ENCODE data around the gene FDX2. TPM values are rescaled to one million over a fixed set of nuclear protein-coding genes. Genes with fewer than 3 reads are reported as not detected.

The FDX2 gene
- 21.0 TPM for total RNA-seq (2021; ENCODE audit: unreplicated experiment)
- 20.2 and 21.5 TPM in 2 replicates for polyA plus RNA-seq (2012)
- percentile 58 among the genes with signal in this experiment for Bru-seq, nascent RNA
- BruChase-seq, experiment 1, labeled RNA remaining after a 6-hour chase: percentile 82 among the genes with signal in this experiment
- BruChase-seq, experiment 2, labeled RNA remaining after a 2-hour chase: percentile 71 among the genes with signal in this experiment
- long read RNA-seq, transcript FDX2-202 (5 exons, 1,012 nt): major isoform, 10 of 31 reads
- long read RNA-seq, transcript FDX2-203 (4 exons, 635 nt): minor isoform, 8 of 31 reads
- long read RNA-seq, partial matches to known transcripts: 8 of 31 reads
- long read RNA-seq, other reads (novel, unspliced or antisense): 5 of 31 reads

DNA sequence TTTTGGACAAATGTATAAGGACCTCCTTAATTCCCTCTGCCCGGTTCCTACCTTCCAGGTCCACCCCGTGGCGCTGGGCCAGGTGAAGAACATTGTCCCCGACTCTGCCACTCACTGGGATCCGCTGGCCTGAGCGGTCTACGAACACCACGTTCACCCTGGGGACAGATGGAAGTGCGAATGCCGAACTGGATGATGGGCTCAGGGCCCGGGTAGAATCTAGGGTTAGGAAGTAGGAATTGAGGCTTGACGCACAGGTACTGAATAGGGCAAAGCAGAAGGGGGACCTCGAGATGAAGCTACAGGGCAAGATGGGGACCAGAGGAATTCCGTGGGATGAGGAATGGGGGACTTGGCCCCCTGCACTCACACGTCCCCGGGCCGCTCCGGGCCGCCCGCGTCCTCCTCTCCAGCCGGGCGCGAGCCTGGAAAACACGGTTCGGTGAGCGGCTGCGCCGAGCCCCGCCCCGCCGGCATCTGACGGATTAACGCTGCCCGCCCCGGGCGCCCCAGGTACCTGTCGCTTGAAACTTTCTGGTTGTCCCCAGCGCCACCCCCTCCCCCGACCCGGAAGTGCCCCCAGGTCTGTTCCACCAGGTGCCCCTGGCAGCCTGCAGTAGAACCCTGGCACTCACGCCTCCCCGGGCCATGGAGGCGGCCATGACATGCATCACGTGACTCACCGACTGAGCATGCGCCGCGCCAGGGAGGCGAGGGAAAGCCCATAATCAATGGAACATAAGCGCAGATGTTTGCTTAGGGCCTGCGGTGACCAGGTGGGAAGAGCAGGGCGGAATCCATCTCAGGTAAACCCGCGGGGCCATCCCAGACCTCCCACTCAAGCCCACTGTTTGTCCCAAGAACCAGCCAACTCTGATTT lies at the start of gene FDX2:
FDX2 (minus strand) TSS at position 681 of the 880 bp plus-strand sequence; CDS start at position 662, 19 bp downstream.
- TSS peak; percentile 57 for BruUV-seq (replicated peaks)
- intact Hi-C loops (cut with micrococcal nuclease): no loop called here

More for the DNA sequence above, at the start of gene FDX2:
- Histone ChIP-seq H3K79me2 (ENCODE audit: insufficient read depth, low read length) (0 out of 2 replicates have a peak, but pooled peaks cover 4% of the 10 kb centered on the region), H3K4me2 (ENCODE audit: low read length) (peak within 1 kb of the TSS; percentile 96), H3K9ac (ENCODE audit: low read length) (peak within 1 kb of the TSS; percentile 82), H3K36me3 (ENCODE audit: control insufficient read depth in 1 of 2, insufficient read depth in 2 of 2, low read length in 2 of 2) (peaks cover 9 to 14% of the 10 kb centered on the region in 2 experiments; a peak in 3 of 4 replicates), H3K4me1 (ENCODE audit: control insufficient read depth in 1 of 2, insufficient read depth in 2 of 2, low read length in 2 of 2) (peaks cover 4 to 21% of the 10 kb centered on the region in 2 experiments; a peak in 3 of 4 replicates), H3K4me3 (replicated peaks in 1 of 2; ENCODE audit: low read depth in 1 of 2, low read length in 2 of 2) (peak within 1 kb of the TSS; percentile 89 to 98), H3K27me3 (ENCODE audit: insufficient read depth, low read length) (no peaks in the 10 kb centered on the region), H3K9me3 (ENCODE audit: control insufficient read depth in 1 of 2, insufficient read depth in 1 of 2, low read depth in 1 of 2, low read length in 2 of 2) (no peaks in the 10 kb centered on the region), H3K27ac (ENCODE audit: low read depth, low read length) (peak within 1 kb of the TSS; percentile 80), H2AFZ (ENCODE audit: low read depth, low read length, poor library complexity, severe bottlenecking) (peak within 1 kb of the TSS; percentile 32), H4K20me1 (ENCODE audit: insufficient read depth) (no peaks in the 10 kb centered on the region), H3K9me2 (ENCODE audit: insufficient read depth) (no peaks in the 10 kb centered on the region)
- CTCF ChIA-PET: no interaction called here
- DNase-seq (ENCODE audit: low read depth, low spot score) (peak; percentile 62), ATAC-seq (peak; percentile 89)
- RAD21 ChIA-PET (ENCODE audit: low non-redundant PET in 1 of 2, low total read pairs in 2 of 2, uncharacterized antibody in 2 of 2, unreplicated experiment in 2 of 2): no interaction called here
- POLR2A ChIA-PET: interaction anchor here (1.3 to 1.8 kb wide), 2 partner anchors 19 to 26 kb away, joined by 3 to 5 read pairs; partner anchors contain the start of gene ICAM5
- TF ChIP-seq CEBPB (IDR thresholded peaks at IDR 0.05; ENCODE audit: low read depth) (no peak), POLR2A (IDR thresholded peaks at IDR 0.05; ENCODE audit: borderline replicate concordance, extremely low read depth, insufficient read depth, insufficient read length) (peak; percentile 35), SIN3A (IDR thresholded peaks at IDR 0.05; ENCODE audit: low read depth) (peak; percentile 83), ZFX (IDR thresholded peaks at IDR 0.05) (peak; percentile 51; the same call in 1 of the 2 replicates), POLR2AphosphoS5 (IDR thresholded peaks at IDR 0.05; ENCODE audit: low read depth, low read length) (peak; percentile 82), EZH2 (IDR thresholded peaks at IDR 0.05) (no peak), JUND (IDR thresholded peaks at IDR 0.05) (no peak), YY1 (IDR thresholded peaks at IDR 0.05; ENCODE audit: extremely low read depth, insufficient replicate concordance, low read depth, low read length) (peak; percentile 99), MAX (IDR thresholded peaks at IDR 0.05) (peak; percentile 97), EGR1 (IDR thresholded peaks at IDR 0.05; ENCODE audit: low read depth) (no peak)
- TF ChIP-seq, protein P1, sequence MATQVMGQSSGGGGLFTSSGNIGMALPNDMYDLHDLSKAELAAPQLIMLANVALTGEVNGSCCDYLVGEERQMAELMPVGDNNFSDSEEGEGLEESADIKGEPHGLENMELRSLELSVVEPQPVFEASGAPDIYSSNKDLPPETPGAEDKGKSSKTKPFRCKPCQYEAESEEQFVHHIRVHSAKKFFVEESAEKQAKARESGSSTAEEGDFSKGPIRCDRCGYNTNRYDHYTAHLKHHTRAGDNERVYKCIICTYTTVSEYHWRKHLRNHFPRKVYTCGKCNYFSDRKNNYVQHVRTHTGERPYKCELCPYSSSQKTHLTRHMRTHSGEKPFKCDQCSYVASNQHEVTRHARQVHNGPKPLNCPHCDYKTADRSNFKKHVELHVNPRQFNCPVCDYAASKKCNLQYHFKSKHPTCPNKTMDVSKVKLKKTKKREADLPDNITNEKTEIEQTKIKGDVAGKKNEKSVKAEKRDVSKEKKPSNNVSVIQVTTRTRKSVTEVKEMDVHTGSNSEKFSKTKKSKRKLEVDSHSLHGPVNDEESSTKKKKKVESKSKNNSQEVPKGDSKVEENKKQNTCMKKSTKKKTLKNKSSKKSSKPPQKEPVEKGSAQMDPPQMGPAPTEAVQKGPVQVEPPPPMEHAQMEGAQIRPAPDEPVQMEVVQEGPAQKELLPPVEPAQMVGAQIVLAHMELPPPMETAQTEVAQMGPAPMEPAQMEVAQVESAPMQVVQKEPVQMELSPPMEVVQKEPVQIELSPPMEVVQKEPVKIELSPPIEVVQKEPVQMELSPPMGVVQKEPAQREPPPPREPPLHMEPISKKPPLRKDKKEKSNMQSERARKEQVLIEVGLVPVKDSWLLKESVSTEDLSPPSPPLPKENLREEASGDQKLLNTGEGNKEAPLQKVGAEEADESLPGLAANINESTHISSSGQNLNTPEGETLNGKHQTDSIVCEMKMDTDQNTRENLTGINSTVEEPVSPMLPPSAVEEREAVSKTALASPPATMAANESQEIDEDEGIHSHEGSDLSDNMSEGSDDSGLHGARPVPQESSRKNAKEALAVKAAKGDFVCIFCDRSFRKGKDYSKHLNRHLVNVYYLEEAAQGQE (IDR thresholded peaks at IDR 0.05; ENCODE audit: low read depth): no peak
- TF ChIP-seq, protein P2, sequence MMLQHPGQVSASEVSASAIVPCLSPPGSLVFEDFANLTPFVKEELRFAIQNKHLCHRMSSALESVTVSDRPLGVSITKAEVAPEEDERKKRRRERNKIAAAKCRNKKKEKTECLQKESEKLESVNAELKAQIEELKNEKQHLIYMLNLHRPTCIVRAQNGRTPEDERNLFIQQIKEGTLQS (IDR thresholded peaks at IDR 0.05): no peak
- TF ChIP-seq, protein P3, sequence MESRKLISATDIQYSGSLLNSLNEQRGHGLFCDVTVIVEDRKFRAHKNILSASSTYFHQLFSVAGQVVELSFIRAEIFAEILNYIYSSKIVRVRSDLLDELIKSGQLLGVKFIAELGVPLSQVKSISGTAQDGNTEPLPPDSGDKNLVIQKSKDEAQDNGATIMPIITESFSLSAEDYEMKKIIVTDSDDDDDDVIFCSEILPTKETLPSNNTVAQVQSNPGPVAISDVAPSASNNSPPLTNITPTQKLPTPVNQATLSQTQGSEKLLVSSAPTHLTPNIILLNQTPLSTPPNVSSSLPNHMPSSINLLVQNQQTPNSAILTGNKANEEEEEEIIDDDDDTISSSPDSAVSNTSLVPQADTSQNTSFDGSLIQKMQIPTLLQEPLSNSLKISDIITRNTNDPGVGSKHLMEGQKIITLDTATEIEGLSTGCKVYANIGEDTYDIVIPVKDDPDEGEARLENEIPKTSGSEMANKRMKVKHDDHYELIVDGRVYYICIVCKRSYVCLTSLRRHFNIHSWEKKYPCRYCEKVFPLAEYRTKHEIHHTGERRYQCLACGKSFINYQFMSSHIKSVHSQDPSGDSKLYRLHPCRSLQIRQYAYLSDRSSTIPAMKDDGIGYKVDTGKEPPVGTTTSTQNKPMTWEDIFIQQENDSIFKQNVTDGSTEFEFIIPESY (IDR thresholded peaks at IDR 0.05; ENCODE audit: extremely low read depth, insufficient replicate concordance, low read length): no peak
